IMR-90 (cell line): ENCODE results near the gene PCDHGB1. TPM values are rescaled to one million over a fixed set of nuclear protein-coding genes. Genes with fewer than 3 reads are reported as not detected.
A peak's percentile ranks its signal among the peaks of the same experiment; 100 is the strongest.

ENCODE experiments used
- ATAC-seq: fragments of 200-7000 bp; cut with Tn5 transposase; 2 replicates; pipeline ENCODE4 v1.9.1; 2020; ENCODE audit warnings: low read depth, mild to moderate bottlenecking, moderate library complexity
- BruUV-seq: library from RNA; stranded (reverse); fragments of 400-500 nt; replicated peaks from 2 replicates; lab custom pipeline; 2021; lab: Mats Ljungman, UMichigan
- CTCF ChIA-PET: fragments of 300-600 bp; formaldehyde crosslinking; extraction: SDS; loops from one replicate; lab custom pipeline; 2021; ENCODE audit warnings: antibody characterized with exemption; lab: Yijun Ruan, JAX
- POLR2A ChIA-PET: fragments of 300-600 bp; sonication (Branson Sonifier 250); formaldehyde crosslinking; loops from one replicate; lab custom pipeline; 2022; ENCODE audit warnings: antibody characterized with exemption; ENCODE audit not compliant: unreplicated experiment; lab: Charles Lee
- DNase-seq: peaks from one replicate; pipeline ENCODE4 v3.0.0; 2013
- H2AFZ ChIP-seq: replicated peaks from 2 replicates; pipeline ENCODE3; 2013; ENCODE audit warnings: low read length, mild to moderate bottlenecking; ENCODE audit not compliant: poor library complexity
- H2AK5ac ChIP-seq: 2 replicates; pipeline ENCODE4 v1.6.1; 2013; ENCODE audit warnings: low read depth, low read length, inconsistent platforms
- H2AK9ac ChIP-seq: replicated peaks from 2 replicates; pipeline ENCODE3; 2013; ENCODE audit warnings: mild to moderate bottlenecking, low read depth, low read length, moderate library complexity; ENCODE audit not compliant: poor library complexity
- H2BK120ac ChIP-seq: 2 replicates; pipeline ENCODE4 v1.6.1; 2013; ENCODE audit warnings: low read depth, low read length, inconsistent platforms
- H2BK15ac ChIP-seq: 3 replicates; pipeline ENCODE4 v1.6.1; 2013; ENCODE audit warnings: low read depth, low read length, inconsistent platforms
- H2BK20ac ChIP-seq: 2 replicates; pipeline ENCODE4 v1.6.1; 2013; ENCODE audit warnings: low read depth, mild to moderate bottlenecking, inconsistent platforms, low read length, moderate library complexity
- H2BK5ac ChIP-seq: 2 replicates; pipeline ENCODE4 v1.6.1; 2013; ENCODE audit warnings: mild to moderate bottlenecking, low read depth, low read length, inconsistent platforms; ENCODE audit not compliant: poor library complexity, severe bottlenecking
- H3K14ac ChIP-seq: replicated peaks from 2 replicates; pipeline ENCODE4 v1.6.1; 2013; ENCODE audit warnings: low read depth, low read length, inconsistent platforms
- H3K18ac ChIP-seq: 2 replicates; pipeline ENCODE4 v1.6.1; 2013; ENCODE audit warnings: low read depth, low read length, control low read depth
- H3K23ac ChIP-seq: 2 replicates; pipeline ENCODE4 v1.6.1; 2013; ENCODE audit warnings: low read depth, low read length, inconsistent platforms
- H3K27ac ChIP-seq: 2 replicates; pipeline ENCODE4 v1.5.1; 2013; ENCODE audit warnings: mild to moderate bottlenecking, control low read depth, low read length; ENCODE audit not compliant: insufficient read depth
- H3K27me3 ChIP-seq: 2 replicates; pipeline ENCODE4 v1.6.1; 2013; ENCODE audit warnings: low read length; ENCODE audit not compliant: control insufficient read depth, insufficient read depth
- H3K36me3 ChIP-seq: 2 replicates; pipeline ENCODE4 v1.6.1; 2013; ENCODE audit warnings: low read length, mixed read lengths; ENCODE audit not compliant: control insufficient read depth, insufficient read depth
- H3K4ac ChIP-seq: 2 replicates; pipeline ENCODE4 v1.6.1; 2013; ENCODE audit warnings: low read depth, low read length, inconsistent platforms
- H3K4me1 ChIP-seq: 2 replicates; pipeline ENCODE4 v1.6.1; 2013; ENCODE audit warnings: low read length, mixed read lengths; ENCODE audit not compliant: control insufficient read depth, insufficient read depth
- H3K4me2 ChIP-seq: 2 replicates; pipeline ENCODE4 v1.6.1; 2013; ENCODE audit warnings: low read depth, mild to moderate bottlenecking, control low read depth, low read length, moderate library complexity
- H3K4me3 ChIP-seq: 2 replicates; pipeline ENCODE4 v1.5.1; 2013; ENCODE audit warnings: low read depth, mild to moderate bottlenecking, control low read depth, low read length, moderate library complexity; ENCODE audit not compliant: insufficient read depth
- H3K56ac ChIP-seq: 2 replicates; pipeline ENCODE4 v1.6.1; 2013; ENCODE audit warnings: low read length, inconsistent platforms; ENCODE audit not compliant: insufficient read depth; ENCODE audit errors: extremely low read depth
- H3K79me1 ChIP-seq, 2 experiments: 2 replicates each; pipeline ENCODE4 v1.6.1; 2013; ENCODE audit warnings: low read length in 2 of 2, inconsistent platforms in 1 of 2, low read depth in 1 of 2
- H3K9ac ChIP-seq: 2 replicates; pipeline ENCODE4 v1.6.1; 2013; ENCODE audit warnings: low read depth, low read length, control low read depth
- H3K9me1 ChIP-seq: 2 replicates; pipeline ENCODE4 v1.6.1; 2013; ENCODE audit warnings: low read length, inconsistent platforms; ENCODE audit not compliant: insufficient read depth
- H3K9me3 ChIP-seq: 2 replicates; pipeline ENCODE4 v1.6.1; 2013; ENCODE audit warnings: low read length; ENCODE audit not compliant: control insufficient read depth, insufficient read depth
- H4K20me1 ChIP-seq: 2 replicates; pipeline ENCODE4 v1.6.1; 2013; ENCODE audit warnings: low read length, inconsistent platforms; ENCODE audit not compliant: insufficient read depth
- H4K5ac ChIP-seq: 2 replicates; pipeline ENCODE4 v1.6.1; 2013; ENCODE audit warnings: mild to moderate bottlenecking, low read depth, low read length, control low read depth
- H4K8ac ChIP-seq, 2 experiments: 2 replicates each; pipeline ENCODE4 v1.6.1; 2013; ENCODE audit warnings: low read depth in 2 of 2, low read length in 2 of 2, control low read depth in 1 of 2, inconsistent platforms in 1 of 2
- H4K91ac ChIP-seq: 2 replicates; pipeline ENCODE4 v1.6.1; 2013; ENCODE audit warnings: low read depth, low read length, inconsistent platforms; ENCODE audit not compliant: insufficient read depth
- CEBPB ChIP-seq: IDR thresholded peaks from 2 replicates; pipeline ENCODE4 v1.6.1; 2012; ENCODE audit warnings: low read depth, low read length, improper control_type of control experiment
- CHD1 ChIP-seq: IDR thresholded peaks from 2 replicates; pipeline ENCODE4 v1.6.1; 2012; ENCODE audit warnings: low read depth, low read length, improper control_type of control experiment
- CTCF ChIP-seq: conservative IDR thresholded peaks from 2 replicates; pipeline ENCODE4 v1.5.1; 2012; ENCODE audit warnings: mild to moderate bottlenecking, low read depth, low read length, improper control_type of control experiment
- FOS ChIP-seq: fragments of 150-350 bp; IDR thresholded peaks from 2 replicates; pipeline ENCODE4 v1.6.1; 2016; ENCODE audit warnings: low read depth, low read length
- NFE2L2 ChIP-seq: fragments of 150-350 bp; IDR thresholded peaks from 2 replicates; pipeline ENCODE4 v1.6.1; 2016; ENCODE audit warnings: low read depth, mild to moderate bottlenecking, low read length
- RAD21 ChIP-seq: IDR thresholded peaks from 2 replicates; pipeline ENCODE4 v1.6.1; 2012; ENCODE audit warnings: low read length, improper control_type of control experiment
- RCOR1 ChIP-seq: IDR thresholded peaks from 2 replicates; pipeline ENCODE4 v1.6.1; 2012; ENCODE audit warnings: mild to moderate bottlenecking, low read length, improper control_type of control experiment; ENCODE audit not compliant: insufficient replicate concordance
- RFX5 ChIP-seq: IDR thresholded peaks from 2 replicates; pipeline ENCODE4 v1.8.0; 2012; ENCODE audit warnings: low read depth, mild to moderate bottlenecking, low read length, moderate library complexity
- USF2 ChIP-seq: fragments of 150-350 bp; IDR thresholded peaks from 2 replicates; pipeline ENCODE4 v1.6.1; 2017; ENCODE audit warnings: mild to moderate bottlenecking, antibody characterized with exemption, low read length, low read depth
- dilution Hi-C: fragments of 300-500 bp; cut with HindIII; formaldehyde crosslinking; loops from one replicate; pipeline ENCODE4 v1.14.3; 2018; ENCODE audit warnings: low sequenced_read_pairs; ENCODE audit not compliant: unreplicated experiment
- in situ Hi-C: fragments of 300-500 bp; cut with MboI; formaldehyde crosslinking; loops from 3 replicates; pipeline ENCODE4 v1.14.3; 2019; ENCODE audit warnings: low sequenced_read_pairs, inconsistent platforms, mixed read lengths
- intact Hi-C: fragments of 100-400 bp; cut with micrococcal nuclease; formaldehyde crosslinking; loops from 2 replicates; pipeline ENCODE4 v1.10.0; 2022
- polyA plus RNA-seq, 3 experiments: library from polyadenylated mRNA; depleted of rRNA; stranded (reverse); fragments of >200 nt; gene quantifications; 2 replicates each; pipeline ENCODE4 v1.2.3, GENCODE V29; 2012; ENCODE audit warnings: low replicate concordance in 1 of 3
- total RNA-seq: library from RNA; depleted of rRNA; stranded (reverse); fragments of >200 nt; gene quantifications from 2 replicates; pipeline ENCODE4 v1.2.3, GENCODE V29; 2012

The PCDHGB1 gene
- total and polyA plus RNA-seq, 2 of the 4 experiments (the other 2 are of a cell fraction): 1.9 to 3.6 TPM

- ChIA-PET CTCF (no interaction called here), POLR2A (no interaction called here)
- Histone ChIP-seq H3K27ac (no peak overlapping the region), H3K9ac (no peak overlapping the region), H2AK9ac (no peak overlapping the region), H4K8ac (no peak overlapping the region), H2AK5ac (no peak overlapping the region), H3K79me1 (peaks cover 0 to 3% of the 10 kb centered on the region in 2 experiments; a peak in 1 of 4 replicates), H3K56ac (no peak overlapping the region), H2BK20ac (no peak overlapping the region), H3K27me3 (peaks cover 2% of the 10 kb centered on the region; the same call in 1 of the 2 replicates), H3K9me3 (peaks cover 53% of the 10 kb centered on the region), H3K23ac (no peak overlapping the region), H3K9me1 (no peaks in the 10 kb centered on the region), H3K4ac (no peak overlapping the region), H4K5ac (no peak overlapping the region), H2BK120ac (no peak overlapping the region), H4K20me1 (no peaks in the 10 kb centered on the region), H2BK5ac (no peak overlapping the region), H3K18ac (no peak overlapping the region), H2BK15ac (no peak overlapping the region), H3K4me2 (peak overlapping the region; percentile 17; the same call in 1 of the 2 replicates), H3K4me3 (no peak overlapping the region), H3K14ac (no peak overlapping the region), H3K36me3 (peaks cover 14% of the 10 kb centered on the region; the same call in 1 of the 2 replicates), H4K91ac (no peak overlapping the region), H3K4me1 (peaks cover 2% of the 10 kb centered on the region; the same call in 1 of the 2 replicates), H2AFZ (no peak overlapping the region)
- no peak for DNase-seq
- no peak for ATAC-seq
- intact Hi-C loops: loop anchor here (5.0 kb wide), 1 partner anchor 35 kb away; no protein-coding TSS in a partner anchor
- TF ChIP-seq NFE2L2 (no peak), RAD21 (no peak), RCOR1 (no peak), CTCF (no peak), RFX5 (no peak), USF2 (no peak), CHD1 (no peak), CEBPB (no peak), FOS (no peak)
- in situ Hi-C loops: no loop called here
- dilution Hi-C loops: no loop called here
- BruUV-seq: no TSS peak
These were observed 12.8 kb downstream of the PCDHGB1 start for GRCh38 chr5:141362719-141363118.
